ENCODE data around the gene COQ5.

DNA sequence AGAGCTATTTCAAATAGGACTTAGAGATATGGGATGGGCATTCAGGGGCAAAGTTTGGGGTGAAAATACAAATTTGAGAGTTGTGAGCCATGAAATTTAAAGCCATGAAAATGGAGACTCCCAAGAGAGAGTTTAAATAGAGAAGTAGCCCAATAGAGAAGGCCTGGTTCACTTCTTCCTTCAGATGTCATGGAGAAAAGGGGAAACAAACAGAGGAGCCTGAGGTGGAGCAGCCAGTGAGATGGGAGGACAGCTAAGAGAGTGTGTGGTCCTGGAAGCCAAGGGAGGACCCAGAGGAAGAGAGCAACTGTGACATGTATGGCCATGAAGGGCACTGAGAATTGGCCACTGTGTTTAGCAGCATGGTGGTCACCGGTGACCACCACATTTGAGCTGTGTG, 45.3 kb downstream of the COQ5 start:
- TF ChIP-seq, protein P1, sequence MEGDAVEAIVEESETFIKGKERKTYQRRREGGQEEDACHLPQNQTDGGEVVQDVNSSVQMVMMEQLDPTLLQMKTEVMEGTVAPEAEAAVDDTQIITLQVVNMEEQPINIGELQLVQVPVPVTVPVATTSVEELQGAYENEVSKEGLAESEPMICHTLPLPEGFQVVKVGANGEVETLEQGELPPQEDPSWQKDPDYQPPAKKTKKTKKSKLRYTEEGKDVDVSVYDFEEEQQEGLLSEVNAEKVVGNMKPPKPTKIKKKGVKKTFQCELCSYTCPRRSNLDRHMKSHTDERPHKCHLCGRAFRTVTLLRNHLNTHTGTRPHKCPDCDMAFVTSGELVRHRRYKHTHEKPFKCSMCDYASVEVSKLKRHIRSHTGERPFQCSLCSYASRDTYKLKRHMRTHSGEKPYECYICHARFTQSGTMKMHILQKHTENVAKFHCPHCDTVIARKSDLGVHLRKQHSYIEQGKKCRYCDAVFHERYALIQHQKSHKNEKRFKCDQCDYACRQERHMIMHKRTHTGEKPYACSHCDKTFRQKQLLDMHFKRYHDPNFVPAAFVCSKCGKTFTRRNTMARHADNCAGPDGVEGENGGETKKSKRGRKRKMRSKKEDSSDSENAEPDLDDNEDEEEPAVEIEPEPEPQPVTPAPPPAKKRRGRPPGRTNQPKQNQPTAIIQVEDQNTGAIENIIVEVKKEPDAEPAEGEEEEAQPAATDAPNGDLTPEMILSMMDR (IDR thresholded peaks at IDR 0.05; ENCODE audit: low read length): no peak
- no peak for TF ChIP-seq EZH2 (optimal IDR thresholded peaks at IDR 0.05; ENCODE audit: low read depth, low read length)
- TF ChIP-seq EZH2phosphoT487 (IDR thresholded peaks at IDR 0.05; ENCODE audit: low read length): no peak

All from MM.1S (cell line).